ENCODE measurements around the gene ZNF786.

Gene ZNF786

GRCh38 chr7:149090397-149091195 lies at the start of gene ZNF786:
ZNF786 (minus strand) TSS chr7:149090718; CDS start chr7:149090640, 78 bp downstream.
- peak; percentile 56 for TF ChIP-seq CTCF (IDR thresholded peaks at IDR 0.05; ENCODE audit: insufficient read depth, low read length, poor library complexity, severe bottlenecking)
- Histone ChIP-seq H3K27me3 (replicated peaks; ENCODE audit: control insufficient read depth, insufficient read depth, low read length) (no peaks in the 10 kb centered on the region), H3K36me3 (ENCODE audit: control insufficient read depth, insufficient read depth, low read length) (no peaks in the 10 kb centered on the region), H3K4me3 (replicated peaks; ENCODE audit: low read depth, low read length) (peak within 1 kb of the TSS; percentile 94)
- peak; percentile 95 for DNase-seq (ENCODE audit: extremely low read depth, insufficient read length)

- no peaks in the 10 kb centered on the region for H3K27me3 ChIP-seq (replicated peaks; ENCODE audit: control insufficient read depth, insufficient read depth, low read length)
- H3K4me3 ChIP-seq (replicated peaks; ENCODE audit: low read depth, low read length): no peak overlapping the region
- no peak for DNase-seq (ENCODE audit: extremely low read depth, insufficient read length)
- H3K36me3 ChIP-seq (ENCODE audit: control insufficient read depth, insufficient read depth, low read length): peaks cover 1% of the 10 kb centered on the region
- no peak for TF ChIP-seq CTCF (IDR thresholded peaks at IDR 0.05; ENCODE audit: insufficient read depth, low read length, poor library complexity, severe bottlenecking)
Measured at GRCh38 chr7:149136118-149136517, 45.6 kb upstream of the ZNF786 start.

GRCh38 chr7:149133028-149133710 lies 42.7 kb upstream of the ZNF786 start:
- H3K36me3 ChIP-seq (ENCODE audit: control insufficient read depth, insufficient read depth, low read length): peaks cover 6% of the 10 kb centered on the region
- no peaks in the 10 kb centered on the region for H3K27me3 ChIP-seq (replicated peaks; ENCODE audit: control insufficient read depth, insufficient read depth, low read length)
- TF ChIP-seq CTCF (IDR thresholded peaks at IDR 0.05; ENCODE audit: insufficient read depth, low read length, poor library complexity, severe bottlenecking): no peak
- no peak overlapping the region for H3K4me3 ChIP-seq (replicated peaks; ENCODE audit: low read depth, low read length)
- no peak for DNase-seq (ENCODE audit: extremely low read depth, insufficient read length)

- Histone ChIP-seq H3K36me3 (ENCODE audit: control insufficient read depth, insufficient read depth, low read length) (peaks cover 6% of the 10 kb centered on the region), H3K4me3 (replicated peaks; ENCODE audit: low read depth, low read length) (no peak overlapping the region), H3K27me3 (replicated peaks; ENCODE audit: control insufficient read depth, insufficient read depth, low read length) (no peaks in the 10 kb centered on the region)
- DNase-seq (ENCODE audit: extremely low read depth, insufficient read length): no peak
- TF ChIP-seq CTCF (IDR thresholded peaks at IDR 0.05; ENCODE audit: insufficient read depth, low read length, poor library complexity, severe bottlenecking): no peak
Measured at GRCh38 chr7:149130572-149131198, 40.2 kb upstream of the ZNF786 start.

GRCh38 chr7:149126662-149127266 lies 36.2 kb upstream of the ZNF786 start:
- TF ChIP-seq CTCF (IDR thresholded peaks at IDR 0.05; ENCODE audit: insufficient read depth, low read length, poor library complexity, severe bottlenecking): no peak
- H3K4me3 ChIP-seq (replicated peaks; ENCODE audit: low read depth, low read length): peak overlapping the region; percentile 99
- H3K36me3 ChIP-seq (ENCODE audit: control insufficient read depth, insufficient read depth, low read length): peaks cover 4% of the 10 kb centered on the region
- DNase-seq (ENCODE audit: extremely low read depth, insufficient read length): peak; percentile 81
- no peaks in the 10 kb centered on the region for H3K27me3 ChIP-seq (replicated peaks; ENCODE audit: control insufficient read depth, insufficient read depth, low read length)
